Ectodermal cell (in vitro differentiated cells): ENCODE measurements around the gene SYT5.
"Not testable (repeated sequence)": the region's sequence is repeated elsewhere in the genome, so short reads cannot be mapped to it uniquely, and the experiment has no call there.

Source experiments
- H3K27ac ChIP-seq: 2 replicates; pipeline ENCODE4 v1.7.0; 2013; ENCODE audit warnings: mild to moderate bottlenecking, low read depth, low read length; ENCODE audit not compliant: insufficient read depth, poor library complexity, severe bottlenecking
- H3K27me3 ChIP-seq: 2 replicates; pipeline ENCODE4 v1.7.0; 2013; ENCODE audit warnings: mild to moderate bottlenecking, low read length; ENCODE audit not compliant: insufficient read depth, control insufficient read depth, poor library complexity, severe bottlenecking
- H3K36me3 ChIP-seq: one replicate; pipeline ENCODE4 v1.7.0; 2013; ENCODE audit warnings: low read length; ENCODE audit not compliant: control insufficient read depth, insufficient read depth
- H3K4me1 ChIP-seq: one replicate; pipeline ENCODE4 v1.7.0; 2013; ENCODE audit warnings: low read length; ENCODE audit not compliant: control insufficient read depth, insufficient read depth
- H3K4me3 ChIP-seq: 2 replicates; pipeline ENCODE4 v1.7.0; 2013; ENCODE audit warnings: low read depth, low read length, control low read depth; ENCODE audit not compliant: insufficient read depth
- H3K9me3 ChIP-seq: 2 replicates; pipeline ENCODE4 v1.7.0; 2013; ENCODE audit warnings: mild to moderate bottlenecking, low read length, moderate library complexity; ENCODE audit not compliant: control insufficient read depth
- WGBS, 2 experiments: methylation state at CpG; one replicate each; pipeline ENCODE4 v1.1.7; 2013; ENCODE audit warnings: missing lambda C conversion rate in 2 of 2; 5-methylcytosine and 5-hydroxymethylcytosine counted together

The SYT5 gene

GRCh38 chr19:55206664-55207500 lies 26.8 kb upstream of the SYT5 start:
- no peak overlapping the region for H3K4me3 ChIP-seq
- no peaks in the 10 kb centered on the region for H3K36me3 ChIP-seq
- 38 to 41% methylated on average over 29 of the region's 29 CpGs for WGBS, 2 experiments
- H3K9me3 ChIP-seq: no peaks in the 10 kb centered on the region
- no peaks in the 10 kb centered on the region for H3K27me3 ChIP-seq
- peaks cover 2% of the 10 kb centered on the region for H3K4me1 ChIP-seq
- no peak overlapping the region for H3K27ac ChIP-seq

GRCh38 chr19:55202199-55202598 lies 22.1 kb upstream of the SYT5 start:
- H3K4me3 ChIP-seq, H3K27ac ChIP-seq, H3K4me1 ChIP-seq, H3K27me3 ChIP-seq, H3K36me3 ChIP-seq, H3K9me3 ChIP-seq: not testable (repeated sequence)
- WGBS, 2 experiments: 85 to 86% methylated on average over 10 of the region's 10 CpGs

- no peak overlapping the region for H3K27ac ChIP-seq
- 78 to 84% methylated on average over 5 of the region's 5 CpGs for WGBS, 2 experiments
- H3K4me1 ChIP-seq: no peaks in the 10 kb centered on the region
- H3K9me3 ChIP-seq: no peaks in the 10 kb centered on the region
- H3K36me3 ChIP-seq: no peaks in the 10 kb centered on the region
- no peaks in the 10 kb centered on the region for H3K27me3 ChIP-seq
- no peak overlapping the region for H3K4me3 ChIP-seq
Observed at GRCh38 chr19:55199620-55200204, 19.6 kb upstream of the SYT5 start.

GRCh38 chr19:55198651-55199050 lies 18.6 kb upstream of the SYT5 start:
- H3K36me3 ChIP-seq: no peaks in the 10 kb centered on the region
- H3K27me3 ChIP-seq: no peaks in the 10 kb centered on the region
- H3K9me3 ChIP-seq: no peaks in the 10 kb centered on the region
- no peak overlapping the region for H3K27ac ChIP-seq
- H3K4me1 ChIP-seq: no peaks in the 10 kb centered on the region
- WGBS, 2 experiments: 80 to 82% methylated on average over 5 of the region's 5 CpGs
- no peak overlapping the region for H3K4me3 ChIP-seq

GRCh38 chr19:55197528-55197927 lies 17.4 kb upstream of the SYT5 start:
- Histone ChIP-seq H3K4me3 (no peak overlapping the region), H3K36me3 (no peaks in the 10 kb centered on the region), H3K4me1 (no peaks in the 10 kb centered on the region), H3K27me3 (no peaks in the 10 kb centered on the region), H3K9me3 (no peaks in the 10 kb centered on the region), H3K27ac (no peak overlapping the region)
- WGBS, 2 experiments: 75 to 77% methylated on average over 4 of the region's 4 CpGs

- Histone ChIP-seq H3K4me3 (no peak overlapping the region), H3K9me3 (no peaks in the 10 kb centered on the region), H3K27ac (no peak overlapping the region), H3K4me1 (no peaks in the 10 kb centered on the region), H3K27me3 (no peaks in the 10 kb centered on the region), H3K36me3 (no peaks in the 10 kb centered on the region)
- WGBS, 2 experiments: 92% methylated on average over 10 of the region's 10 CpGs
Observed at GRCh38 chr19:55196803-55197202, 16.7 kb upstream of the SYT5 start.

- H3K36me3 ChIP-seq: no peaks in the 10 kb centered on the region
- H3K4me3 ChIP-seq: no peak overlapping the region
- no peaks in the 10 kb centered on the region for H3K4me1 ChIP-seq
- H3K9me3 ChIP-seq: no peaks in the 10 kb centered on the region
- H3K27ac ChIP-seq: no peak overlapping the region
- H3K27me3 ChIP-seq: no peaks in the 10 kb centered on the region
- 90 to 91% methylated on average over 12 of the region's 12 CpGs for WGBS, 2 experiments
Observed at GRCh38 chr19:55193481-55193880, 13.4 kb upstream of the SYT5 start.

- Histone ChIP-seq H3K9me3 (no peaks in the 10 kb centered on the region), H3K4me1 (no peaks in the 10 kb centered on the region), H3K36me3 (no peaks in the 10 kb centered on the region), H3K27me3 (no peaks in the 10 kb centered on the region), H3K27ac (no peak overlapping the region), H3K4me3 (no peak overlapping the region)
- WGBS, 2 experiments: 78 to 79% methylated on average over 15 of the region's 15 CpGs
Observed at GRCh38 chr19:55189403-55189835, 9.3 kb upstream of the SYT5 start.

GRCh38 chr19:55188625-55189024 lies 8.5 kb upstream of the SYT5 start:
- H3K27ac ChIP-seq: no peak overlapping the region
- 80 to 82% methylated on average over 8 of the region's 8 CpGs for WGBS, 2 experiments
- H3K27me3 ChIP-seq: no peaks in the 10 kb centered on the region
- H3K36me3 ChIP-seq: no peaks in the 10 kb centered on the region
- H3K4me1 ChIP-seq: no peaks in the 10 kb centered on the region
- no peaks in the 10 kb centered on the region for H3K9me3 ChIP-seq
- H3K4me3 ChIP-seq: no peak overlapping the region

GRCh38 chr19:55186080-55186479 lies 6.0 kb upstream of the SYT5 start:
- Histone ChIP-seq H3K36me3 (no peaks in the 10 kb centered on the region), H3K9me3 (no peaks in the 10 kb centered on the region), H3K4me3 (no peak overlapping the region), H3K27ac (no peak overlapping the region), H3K27me3 (peaks cover 17% of the 10 kb centered on the region), H3K4me1 (no peaks in the 10 kb centered on the region)
- WGBS, 2 experiments: 87 to 88% methylated on average over 12 of the region's 12 CpGs
